ENCODE results near the gene CNTRL. TPM values are rescaled to one million over a fixed set of nuclear protein-coding genes. Genes with fewer than 3 reads are reported as not detected.

CNTRL gene
- total RNA-seq, 1 experiment from 2014 or later = 11.6 TPM

DNA sequence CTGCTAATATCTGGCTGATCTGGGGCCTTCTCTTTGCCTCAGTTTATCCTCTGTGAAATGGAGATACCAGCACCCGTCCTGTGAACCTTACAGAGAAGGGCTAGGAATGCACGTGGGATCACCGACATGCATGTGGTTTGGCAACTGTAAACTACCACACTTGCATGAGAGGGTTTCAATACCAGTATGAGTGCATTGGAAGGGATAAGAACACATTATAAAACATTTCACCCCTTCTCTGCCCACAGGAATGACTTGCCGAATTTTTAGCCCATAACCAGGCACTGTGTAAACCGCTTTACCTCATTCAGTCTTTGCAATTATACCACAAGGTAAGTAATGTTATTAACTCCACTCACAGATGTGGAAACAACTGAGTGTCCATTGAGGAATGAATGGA is 135.8 kb downstream of the CNTRL start:
- Histone ChIP-seq H3K9ac (ENCODE audit: extremely low read depth, insufficient read length, low read length) (no peak overlapping the region), H2BK15ac (ENCODE audit: low read depth, low read length) (no peak overlapping the region), H3K9me3 (ENCODE audit: control insufficient read depth, low read depth, low read length) (no peaks in the 10 kb centered on the region), H2AFZ (ENCODE audit: low read length) (no peak overlapping the region), H3K79me2 (ENCODE audit: insufficient read depth, low read length) (no peaks in the 10 kb centered on the region), H3K14ac (ENCODE audit: insufficient read depth, low read length) (no peak overlapping the region), H3K23ac (ENCODE audit: insufficient read length, low read depth, low read length) (no peak overlapping the region), H3K18ac (ENCODE audit: insufficient read length, low read depth, low read length) (no peak overlapping the region), H3K27ac (ENCODE audit: insufficient read length, low read depth, low read length) (no peak overlapping the region), H2BK20ac (ENCODE audit: low read depth, low read length, poor library complexity, severe bottlenecking) (no peak overlapping the region), H3K23me2 (ENCODE audit: insufficient read length, low read depth, low read length, poor library complexity, severe bottlenecking) (no peaks in the 10 kb centered on the region), H4K20me1 (ENCODE audit: control insufficient read depth, insufficient read depth, insufficient read length) (no peaks in the 10 kb centered on the region), H2BK12ac (ENCODE audit: insufficient read length, low read depth, low read length) (no peak overlapping the region), H3K4ac (ENCODE audit: low read depth, low read length) (no peak overlapping the region), H2BK5ac (ENCODE audit: insufficient read length, low read length) (no peak overlapping the region), H3K56ac (ENCODE audit: insufficient read length, low read depth, low read length) (no peak overlapping the region), H3K4me1 (ENCODE audit: insufficient read depth, low read length) (peaks cover 2% of the 10 kb centered on the region; the same call in 1 of the 2 replicates), H4K8ac (replicated peaks; ENCODE audit: insufficient read length, low read depth, low read length) (no peak overlapping the region), H4K91ac (ENCODE audit: insufficient read length, low read depth, low read length) (no peak overlapping the region), H3K27me3 (ENCODE audit: insufficient read depth, low read length) (no peaks in the 10 kb centered on the region), H3K4me2 (ENCODE audit: insufficient read depth, insufficient read length, low read length) (no peak overlapping the region), H2AK5ac (ENCODE audit: insufficient read length, low read length) (no peak overlapping the region), H3K79me1 (ENCODE audit: insufficient read depth, low read depth, low read length, poor library complexity, severe bottlenecking) (no peaks in the 10 kb centered on the region), H2BK120ac (ENCODE audit: low read depth, low read length, poor library complexity, severe bottlenecking) (no peak overlapping the region), H4K5ac (ENCODE audit: insufficient read length, low read depth, low read length) (no peak overlapping the region), H3T11ph (ENCODE audit: low read length) (no peak overlapping the region)
- Mint-ChIP-seq H3K36me3 (ENCODE audit: insufficient read depth in 1 of 3, low read depth in 3 of 3) (no peaks in the 10 kb centered on the region; a peak in 2 of 7 replicates), H3K27ac (no peak overlapping the region), H3K4me3 (no peak overlapping the region), H3K4me1 (peaks cover 20 to 21% of the 10 kb centered on the region in 2 experiments), H3K9me3 (no peaks in the 10 kb centered on the region), H3K27me3 (ENCODE audit: low read depth) (peaks cover 64% of the 10 kb centered on the region)
- TF ChIP-seq, protein P1, sequence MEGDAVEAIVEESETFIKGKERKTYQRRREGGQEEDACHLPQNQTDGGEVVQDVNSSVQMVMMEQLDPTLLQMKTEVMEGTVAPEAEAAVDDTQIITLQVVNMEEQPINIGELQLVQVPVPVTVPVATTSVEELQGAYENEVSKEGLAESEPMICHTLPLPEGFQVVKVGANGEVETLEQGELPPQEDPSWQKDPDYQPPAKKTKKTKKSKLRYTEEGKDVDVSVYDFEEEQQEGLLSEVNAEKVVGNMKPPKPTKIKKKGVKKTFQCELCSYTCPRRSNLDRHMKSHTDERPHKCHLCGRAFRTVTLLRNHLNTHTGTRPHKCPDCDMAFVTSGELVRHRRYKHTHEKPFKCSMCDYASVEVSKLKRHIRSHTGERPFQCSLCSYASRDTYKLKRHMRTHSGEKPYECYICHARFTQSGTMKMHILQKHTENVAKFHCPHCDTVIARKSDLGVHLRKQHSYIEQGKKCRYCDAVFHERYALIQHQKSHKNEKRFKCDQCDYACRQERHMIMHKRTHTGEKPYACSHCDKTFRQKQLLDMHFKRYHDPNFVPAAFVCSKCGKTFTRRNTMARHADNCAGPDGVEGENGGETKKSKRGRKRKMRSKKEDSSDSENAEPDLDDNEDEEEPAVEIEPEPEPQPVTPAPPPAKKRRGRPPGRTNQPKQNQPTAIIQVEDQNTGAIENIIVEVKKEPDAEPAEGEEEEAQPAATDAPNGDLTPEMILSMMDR (conservative IDR thresholded peaks at IDR 0.05) = no peak
- WGBS (ENCODE audit: extremely low coverage, insufficient read length, low lambda C conversion rate) = no CpG with 5 or more reads among the region's 5 CpGs
- DNase-seq = no peak
